DOHH2 (cell line): Measurements from ENCODE around the gene VPREB1.

Experiments used
- H3F3A ChIP-seq: fragments of 200-600 bp; sonication (generic), shearing (Covaris generic); 2 replicates; pipeline ENCODE4 v1.6.0; 2016; ENCODE audit warnings: antibody characterized with exemption, mild to moderate bottlenecking; ENCODE audit not compliant: control insufficient read depth, insufficient read depth
- H3K27ac ChIP-seq: fragments of 200-600 bp; sonication (generic); 2 replicates; pipeline ENCODE4 v1.5.1; 2014; ENCODE audit warnings: low read depth, mild to moderate bottlenecking, low read length, moderate library complexity
- H3K27me3 ChIP-seq: fragments of 200-600 bp; sonication (generic); 2 replicates; pipeline ENCODE4 v1.6.1; 2014; ENCODE audit warnings: mild to moderate bottlenecking, low read length, mixed read lengths; ENCODE audit not compliant: control insufficient read depth
- H3K36me3 ChIP-seq: fragments of 200-600 bp; sonication (generic); 2 replicates; pipeline ENCODE4 v1.6.1; 2014; ENCODE audit warnings: mild to moderate bottlenecking, low read length, moderate library complexity, mixed read lengths; ENCODE audit not compliant: control insufficient read depth
- H3K4me1 ChIP-seq: fragments of 200-600 bp; sonication (generic); 2 replicates; pipeline ENCODE4 v1.6.1; 2014; ENCODE audit warnings: mild to moderate bottlenecking, low read length, mixed read lengths; ENCODE audit not compliant: control insufficient read depth
- H3K4me2 ChIP-seq: fragments of 200-600 bp; sonication (generic); 2 replicates; pipeline ENCODE4 v1.6.0; 2014; ENCODE audit warnings: mild to moderate bottlenecking, low read length, moderate library complexity
- H3K4me3 ChIP-seq: fragments of 200-600 bp; sonication (generic); 2 replicates; pipeline ENCODE4 v1.5.1; 2014; ENCODE audit warnings: mild to moderate bottlenecking, low read length, mixed read lengths
- H3K79me2 ChIP-seq: fragments of 200-600 bp; sonication (generic); 2 replicates; pipeline ENCODE4 v1.6.1; 2014; ENCODE audit warnings: mild to moderate bottlenecking, low read length, mixed read lengths; ENCODE audit not compliant: control insufficient read depth
- H3K9me2 ChIP-seq: fragments of 200-600 bp; sonication (generic); replicated peaks from 2 replicates; pipeline ENCODE4 v1.6.1; 2014; ENCODE audit warnings: mild to moderate bottlenecking, low read length, mixed read lengths; ENCODE audit not compliant: control insufficient read depth
- H3K9me3 ChIP-seq: fragments of 200-600 bp; sonication (generic); 2 replicates; pipeline ENCODE4 v1.6.1; 2014; ENCODE audit warnings: antibody characterized with exemption, low read length, mixed read lengths; ENCODE audit not compliant: control insufficient read depth, insufficient read depth
- H4K20me1 ChIP-seq: fragments of 200-600 bp; sonication (generic); 2 replicates; pipeline ENCODE4 v1.6.0; 2014; ENCODE audit warnings: low read depth, mild to moderate bottlenecking, antibody characterized with exemption, low read length, moderate library complexity; ENCODE audit not compliant: control insufficient read depth, insufficient read depth
- CTCF ChIP-seq: fragments of 200-600 bp; sonication (generic); IDR thresholded peaks from one replicate; pipeline ENCODE4 v1.5.1; 2014; ENCODE audit warnings: antibody characterized with exemption, mild to moderate bottlenecking, low read depth, low read length; ENCODE audit not compliant: poor library complexity, severe bottlenecking
- EZH2phosphoT487 ChIP-seq: fragments of 200-600 bp; sonication (generic); IDR thresholded peaks from 2 replicates; pipeline ENCODE4 v1.6.1; 2017; ENCODE audit warnings: borderline replicate concordance, mild to moderate bottlenecking, antibody characterized with exemption, low read length, moderate library complexity, mixed read lengths

Gene VPREB1

GRCh38 chr22:22215659-22216449 is 28.7 kb upstream of the VPREB1 start:
- Histone ChIP-seq H3K27me3 (no peaks in the 10 kb centered on the region), H3F3A (peaks cover 10% of the 10 kb centered on the region), H3K4me3 (0 out of 2 replicates have a peak overlapping the region, but pooled peaks have one; percentile 4), H3K36me3 (no peaks in the 10 kb centered on the region), H3K79me2 (no peaks in the 10 kb centered on the region), H3K4me1 (peaks cover 72% of the 10 kb centered on the region), H3K9me2 (no peaks in the 10 kb centered on the region), H3K27ac (peak overlapping the region; percentile 43), H3K4me2 (peak overlapping the region; percentile 52), H3K9me3 (no peaks in the 10 kb centered on the region), H4K20me1 (no peaks in the 10 kb centered on the region)
- no peak for TF ChIP-seq CTCF
- no peak for TF ChIP-seq EZH2phosphoT487

GRCh38 chr22:22216450-22216959 is 28.1 kb upstream of the VPREB1 start:
- no peak for TF ChIP-seq CTCF
- TF ChIP-seq EZH2phosphoT487: no peak
- peaks cover 10% of the 10 kb centered on the region for H3F3A ChIP-seq
- no peaks in the 10 kb centered on the region for H3K79me2 ChIP-seq
- no peaks in the 10 kb centered on the region for H3K27me3 ChIP-seq
- no peaks in the 10 kb centered on the region for H3K9me2 ChIP-seq
- H3K36me3 ChIP-seq: no peaks in the 10 kb centered on the region
- H3K4me2 ChIP-seq: peak overlapping the region; percentile 52
- H3K27ac ChIP-seq: no peak overlapping the region
- no peak overlapping the region for H3K4me3 ChIP-seq
- peaks cover 65% of the 10 kb centered on the region for H3K4me1 ChIP-seq
- no peaks in the 10 kb centered on the region for H3K9me3 ChIP-seq
- no peaks in the 10 kb centered on the region for H4K20me1 ChIP-seq

GRCh38 chr22:22218302-22218701 is 26.3 kb upstream of the VPREB1 start:
- Histone ChIP-seq H3K4me2 (peak overlapping the region; percentile 57), H4K20me1 (no peaks in the 10 kb centered on the region), H3F3A (peaks cover 5% of the 10 kb centered on the region), H3K27ac (peak overlapping the region; percentile 40), H3K9me3 (no peaks in the 10 kb centered on the region), H3K79me2 (no peaks in the 10 kb centered on the region), H3K27me3 (no peaks in the 10 kb centered on the region), H3K36me3 (no peaks in the 10 kb centered on the region), H3K9me2 (no peaks in the 10 kb centered on the region), H3K4me1 (peaks cover 60% of the 10 kb centered on the region), H3K4me3 (peak overlapping the region; percentile 46)
- TF ChIP-seq CTCF: no peak
